ENCODE data around the gene METTL18.
"Not testable (repeated sequence)": the region's sequence is repeated elsewhere in the genome, so short reads cannot be mapped to it uniquely, and the experiment has no call there.

METTL18 gene

DNA sequence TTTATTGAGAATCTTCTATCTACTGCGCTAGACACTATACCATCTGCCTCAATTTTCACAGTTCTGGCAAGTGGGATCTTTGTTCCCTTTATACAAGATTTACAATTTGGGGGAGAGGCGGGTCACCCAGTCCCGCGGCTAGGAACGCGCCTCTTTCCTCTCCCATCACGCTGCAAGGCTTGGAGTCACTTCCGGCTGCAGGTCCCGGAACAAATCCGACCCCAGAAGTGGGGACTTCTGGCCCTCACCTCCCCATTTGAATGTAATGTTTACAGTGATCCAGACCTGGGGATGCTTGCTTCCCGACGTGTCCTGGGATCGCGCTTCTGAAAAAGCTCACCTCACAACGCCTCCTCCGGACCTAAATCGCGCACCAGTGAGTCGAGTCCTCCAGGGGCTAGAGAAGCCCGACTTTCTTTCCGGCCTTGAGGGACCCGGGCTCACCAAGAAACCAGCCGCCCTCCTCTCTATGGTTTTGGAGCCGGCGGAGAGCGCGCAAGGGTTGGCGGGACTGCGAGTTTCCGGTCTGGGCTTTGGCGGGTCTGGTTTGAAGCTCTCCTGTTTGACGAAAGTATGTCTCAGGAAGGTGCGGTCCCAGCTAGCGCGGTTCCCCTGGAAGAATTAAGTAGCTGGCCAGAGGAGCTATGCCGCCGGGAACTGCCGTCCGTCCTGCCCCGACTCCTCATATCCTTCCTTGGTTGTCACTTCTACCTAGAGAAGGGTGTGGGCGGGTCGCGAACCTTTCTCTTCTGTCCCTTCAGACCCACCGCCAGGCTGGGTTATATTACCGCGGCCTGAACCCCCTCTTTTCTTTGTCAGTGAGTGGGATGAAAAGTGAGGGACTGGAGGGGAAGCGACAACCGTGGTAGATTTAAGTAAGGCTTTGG, at the start of gene METTL18:
TSS of gene METTL18 (minus strand) at position 378 of the 887 bp plus-strand sequence. CDS start 1,212 bp downstream, outside the sequence.
- peak; percentile 93 for DNase-seq

- DNase-seq = no peak
These were observed 44.2 kb upstream of the METTL18 start for GRCh38 chr1:169838942-169839341.

- DNase-seq = no peak
These were observed 41.5 kb upstream of the METTL18 start for GRCh38 chr1:169836198-169836597.

GRCh38 chr1:169835647-169836046, 40.9 kb upstream of the METTL18 start:
- no peak for DNase-seq

GRCh38 chr1:169834869-169835268, 40.2 kb upstream of the METTL18 start:
- no peak for DNase-seq

DNA sequence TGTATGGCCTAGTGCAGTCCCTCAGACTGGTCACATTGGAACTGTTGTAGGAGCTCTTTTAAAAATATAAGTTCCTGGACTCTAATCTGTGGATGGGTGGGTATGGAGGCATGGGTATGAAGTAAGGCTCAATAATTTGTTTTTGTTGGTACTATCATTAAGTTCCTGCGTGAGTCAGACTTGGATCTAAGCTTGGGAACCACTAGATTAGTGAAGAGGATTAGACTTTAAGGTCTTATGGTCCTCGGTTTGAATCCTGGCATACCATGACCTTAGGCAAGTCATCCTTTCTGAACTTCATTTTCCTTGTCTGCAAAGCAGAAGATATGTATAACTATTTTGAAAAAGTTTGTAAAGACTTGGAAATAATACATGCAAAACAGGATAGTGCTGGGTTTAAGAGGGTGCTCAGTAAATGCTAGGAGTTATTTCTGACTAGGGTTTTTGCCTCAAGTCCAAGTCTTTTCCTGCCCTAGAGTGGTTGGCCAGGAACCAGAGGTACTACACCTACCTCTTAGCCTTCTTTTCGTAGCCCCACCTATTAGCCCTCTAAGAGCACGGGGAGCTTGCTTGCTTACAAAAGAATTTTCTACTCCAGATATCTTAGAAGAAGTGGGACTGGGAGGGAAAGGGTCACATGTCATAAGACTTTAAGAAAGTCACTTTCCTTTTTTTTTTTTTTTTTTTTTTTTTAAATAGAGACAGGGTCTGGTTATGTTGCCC, 38.6 kb upstream of the METTL18 start:
- DNase-seq = no peak

DNA sequence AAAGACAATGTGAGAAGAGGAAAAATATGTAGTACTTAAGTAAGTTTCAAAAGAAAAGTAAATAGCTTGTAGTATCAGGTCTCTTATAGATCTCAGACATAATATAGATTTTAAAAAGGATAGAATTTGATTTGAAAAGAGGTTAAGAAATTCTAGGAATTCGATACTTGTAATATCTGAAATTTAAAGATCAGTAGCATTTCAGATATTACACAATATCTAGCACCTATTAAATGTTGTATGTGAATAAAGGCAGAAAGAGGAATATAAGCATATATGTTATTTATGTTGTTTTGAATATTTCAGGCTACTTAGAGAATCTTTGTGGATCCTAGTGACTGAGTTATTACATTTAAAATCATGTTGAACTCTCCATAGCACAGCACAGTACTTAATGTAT, 35.0 kb upstream of the METTL18 start:
- DNase-seq = no peak

DNA sequence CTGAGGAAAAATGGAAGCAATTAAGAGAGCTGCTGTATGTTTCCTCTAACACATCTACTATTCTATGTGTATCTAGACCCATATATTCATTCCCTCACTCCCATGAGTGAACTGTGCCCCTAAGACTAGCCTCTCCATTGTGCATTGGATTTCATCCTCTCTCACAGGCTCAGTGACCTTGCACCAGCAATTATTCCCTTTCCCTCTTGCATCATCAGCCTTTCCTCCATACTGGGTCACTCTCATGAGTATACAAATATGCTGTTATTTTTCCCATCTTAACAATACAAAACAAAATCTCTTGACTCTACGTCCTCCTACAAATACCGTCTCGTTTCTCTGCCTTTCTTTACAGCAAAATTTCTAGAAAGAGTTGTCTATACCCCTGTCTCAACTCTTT, 29.4 kb upstream of the METTL18 start:
- no peak for DNase-seq

DNA sequence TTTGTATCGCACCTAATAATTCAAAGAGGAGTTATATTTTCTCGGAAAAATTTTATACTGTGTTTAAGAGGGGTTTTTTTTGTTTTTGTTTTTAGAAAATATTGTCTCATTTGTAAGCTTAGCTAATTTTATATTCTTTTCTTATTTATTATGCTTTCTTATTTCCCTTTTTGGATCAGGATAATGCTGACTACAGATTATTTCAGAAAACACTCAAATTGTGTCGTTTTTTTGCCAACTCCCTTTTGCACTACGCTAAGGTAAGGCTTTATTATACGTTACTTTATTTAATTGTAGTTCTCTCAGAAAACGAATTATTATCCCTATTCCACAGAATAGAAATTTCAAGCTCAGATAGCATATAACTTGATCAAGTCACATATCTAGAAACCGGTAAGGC, 26.8 kb upstream of the METTL18 start:
- DNase-seq = no peak

GRCh38 chr1:169816617-169817016, 21.9 kb upstream of the METTL18 start:
- DNase-seq = no peak

DNA sequence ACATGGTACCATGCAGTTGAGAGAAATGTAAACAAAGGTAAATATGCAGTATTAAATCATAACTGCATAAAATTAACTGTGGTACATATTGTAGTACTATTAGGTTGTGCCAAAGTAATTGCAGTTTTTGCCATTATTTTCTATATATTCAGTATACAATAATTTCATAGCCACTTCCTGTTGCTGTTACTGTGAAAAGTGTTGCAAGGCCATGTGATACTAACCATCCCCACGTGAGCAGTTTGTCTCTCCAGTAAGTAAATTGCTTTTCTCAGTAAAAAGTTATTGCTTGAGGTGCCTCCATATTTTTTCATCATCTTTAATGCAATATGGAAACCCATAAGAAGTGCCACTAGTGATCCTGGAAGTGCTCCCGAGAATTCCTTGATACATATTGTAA, 19.6 kb upstream of the METTL18 start:
- DNase-seq = no peak

- no peak for DNase-seq
These were observed 17.4 kb upstream of the METTL18 start for GRCh38 chr1:169812131-169812530.

DNA sequence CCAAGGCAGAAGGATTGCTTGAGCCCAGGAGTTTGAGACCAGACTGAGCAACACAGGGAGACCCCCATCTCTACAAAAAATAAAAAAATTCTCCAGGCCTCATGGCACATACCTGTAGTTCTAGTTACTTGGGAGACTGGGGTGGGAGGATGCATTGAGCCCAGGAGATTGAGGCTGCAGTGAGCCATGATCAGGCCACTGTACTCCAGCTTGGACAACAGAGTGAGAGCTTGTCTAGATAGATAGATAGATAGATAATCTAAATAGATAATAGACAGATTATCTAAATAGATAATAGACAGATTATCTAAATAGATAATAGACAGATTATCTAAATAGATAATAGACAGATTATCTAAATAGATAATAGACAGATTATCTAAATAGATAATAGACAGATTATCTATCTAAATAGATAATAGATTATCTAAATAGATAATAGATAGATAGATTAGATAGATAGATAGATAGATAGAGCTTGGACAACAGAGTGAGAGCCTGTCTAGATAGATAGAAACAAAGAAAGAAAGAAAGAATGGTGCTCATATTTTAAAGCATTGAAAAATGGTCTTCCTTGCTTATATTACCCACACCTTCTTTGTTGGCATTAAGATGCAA, 16.8 kb upstream of the METTL18 start:
- DNase-seq = not testable (repeated sequence)

- peak; percentile 51 for DNase-seq
These were observed 14.8 kb upstream of the METTL18 start for GRCh38 chr1:169809370-169810095.

DNA sequence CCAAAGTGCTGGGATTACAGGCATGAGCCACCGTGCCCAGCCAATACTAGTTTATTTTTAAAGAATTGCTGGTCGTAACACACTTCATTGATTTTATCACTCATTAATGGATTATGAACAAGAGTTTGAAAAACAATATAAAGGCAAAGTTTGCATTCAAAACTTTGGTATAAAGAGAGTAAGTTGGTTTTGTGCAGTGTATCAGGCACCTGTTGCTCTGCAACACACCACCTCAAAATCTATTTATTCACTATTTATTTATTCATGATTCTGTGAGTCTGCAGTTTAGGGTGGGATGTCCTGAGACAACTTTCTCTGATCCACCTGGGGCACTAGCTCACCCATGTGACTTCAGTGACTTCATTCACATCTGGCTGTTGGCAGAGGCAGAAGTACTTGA, 10.2 kb upstream of the METTL18 start:
- no peak for DNase-seq

DNA sequence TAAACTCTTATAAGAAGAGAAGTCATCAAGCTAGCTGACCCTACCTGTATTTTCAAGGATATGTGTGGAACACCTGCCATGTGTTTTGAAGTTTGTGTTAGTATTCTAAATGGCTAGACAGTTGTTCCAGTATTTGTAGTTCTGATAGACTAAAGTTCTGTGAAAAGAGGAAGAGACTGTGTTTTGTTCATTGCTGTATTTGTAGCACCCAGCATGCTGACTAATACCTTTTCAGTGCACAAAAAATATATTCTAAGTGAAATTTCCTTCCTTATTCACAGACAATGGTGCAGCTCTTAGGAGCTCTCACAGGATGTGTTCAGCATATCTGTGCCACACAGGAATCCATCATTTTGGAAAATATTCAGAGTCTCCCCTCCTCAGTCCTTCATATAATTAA, 8.2 kb upstream of the METTL18 start:
- DNase-seq = no peak

DNA sequence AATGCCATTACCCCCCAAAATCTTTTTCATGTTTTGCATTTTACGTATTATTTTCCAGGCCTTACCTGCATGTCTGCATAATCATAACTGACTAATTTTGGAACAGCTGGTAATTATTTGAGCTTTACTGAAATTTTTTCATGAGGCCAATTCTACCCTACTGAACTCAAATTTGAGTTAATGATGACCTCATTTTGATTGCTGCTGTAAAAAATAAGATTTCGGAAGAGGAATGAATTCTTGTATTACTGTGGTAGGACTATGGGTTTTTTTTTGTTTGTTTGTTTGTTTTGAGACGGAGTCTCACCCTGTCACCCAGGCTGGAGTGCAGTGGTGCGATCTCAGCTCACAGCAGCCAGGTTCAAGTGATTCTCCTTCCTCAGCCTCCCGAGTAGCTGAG, 2.6 kb upstream of the METTL18 start:
- DNase-seq = no peak

- no peak for DNase-seq
These were observed 1.6 kb upstream of the METTL18 start for GRCh38 chr1:169796274-169796810.

- DNase-seq = peak; percentile 2
These were observed 980 bp upstream of the METTL18 start for GRCh38 chr1:169795687-169796086.

DNA sequence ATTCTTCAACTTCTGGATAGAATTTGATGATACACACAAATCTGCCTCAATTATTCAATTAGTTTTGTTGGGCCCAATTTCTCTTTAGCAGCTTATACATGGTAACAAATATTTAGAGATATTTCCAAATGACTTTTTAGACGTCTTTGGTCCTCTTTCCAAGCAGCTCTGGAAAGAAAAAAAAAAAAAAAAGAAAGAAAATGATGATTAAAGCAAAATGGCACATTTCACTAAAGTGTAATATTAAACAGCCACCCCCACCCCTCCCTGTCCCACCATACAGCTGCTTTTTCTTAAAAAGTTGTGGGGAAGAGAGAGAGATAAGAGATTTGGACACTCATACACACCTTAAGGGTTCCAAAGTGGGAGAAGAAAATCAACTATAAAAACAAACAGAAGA, 977 bp downstream of the METTL18 start:
- DNase-seq = no peak

- no peak for DNase-seq
These were observed 6.3 kb downstream of the METTL18 start for GRCh38 chr1:169788402-169788801.

DNA sequence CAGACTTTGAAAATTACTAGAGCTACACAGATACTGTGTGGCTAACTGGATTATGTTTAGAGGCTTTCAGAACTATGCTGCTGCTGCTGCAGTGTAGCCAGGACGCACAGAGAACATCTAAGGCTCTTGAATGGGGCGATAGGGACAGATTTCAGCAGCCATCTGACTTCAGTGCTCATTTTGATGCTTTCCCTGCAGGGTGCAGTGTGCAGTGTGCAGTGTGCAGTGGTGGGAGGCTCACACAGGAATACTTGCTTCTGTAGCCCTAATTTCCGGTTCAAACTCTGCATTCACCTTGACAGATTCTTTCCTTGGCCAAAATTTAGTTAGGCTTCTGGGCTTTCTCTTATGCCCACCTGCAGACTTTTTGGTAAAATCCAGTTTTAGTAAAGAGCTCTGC, 7.7 kb downstream of the METTL18 start:
- no peak for DNase-seq

DNA sequence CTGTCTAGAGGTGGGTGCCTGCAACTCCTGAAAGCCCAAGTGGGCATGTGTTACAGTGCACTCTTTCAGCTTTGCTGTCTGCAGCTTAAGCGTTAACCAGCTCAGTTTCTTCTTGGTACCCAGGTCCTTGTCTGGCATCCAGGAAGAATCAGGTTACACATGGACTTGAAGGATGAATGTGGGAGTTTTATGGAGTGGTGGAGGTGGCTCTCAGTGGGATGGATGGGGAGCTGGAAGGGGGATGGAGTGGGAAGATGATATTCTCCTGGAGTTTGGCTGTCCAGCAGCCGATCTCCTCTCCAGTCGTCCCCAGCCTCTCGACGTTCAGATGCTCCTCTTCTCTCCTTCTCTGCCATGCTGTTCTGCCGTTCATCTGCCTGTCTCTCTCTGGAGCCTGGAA, 9.4 kb downstream of the METTL18 start:
- no peak for DNase-seq

Measured in CD4-positive, alpha-beta T cell treated with Interleukin-6 for 4 hours (primary cell).